Endothelial cell of umbilical vein (primary cell): ENCODE results near the gene PAK5. TPM values are rescaled to one million over a fixed set of nuclear protein-coding genes. Genes with fewer than 3 reads are reported as not detected.

Source experiments
- BruUV-seq: library from RNA; stranded (reverse); fragments of 400-500 nt; replicated peaks from 2 replicates; lab custom pipeline; 2021; lab: Mats Ljungman, UMichigan
- CTCF ChIA-PET: fragments of 300-600, 350-600 bp; sonication (Branson Sonifier 250); formaldehyde crosslinking; loops from one replicate; lab custom pipeline; 2021; ENCODE audit warnings: antibody characterized with exemption, inconsistent platforms; lab: Charles Lee
- POLR2A ChIA-PET: fragments of 300-600, 350-600 bp; sonication (Branson Sonifier 250); formaldehyde crosslinking; loops from one replicate; lab custom pipeline; 2021; ENCODE audit warnings: antibody characterized with exemption, inconsistent platforms; lab: Charles Lee
- DNase-seq: peaks from one replicate; pipeline ENCODE4 v3.0.0-alpha.2; 2011; ENCODE audit warnings: low read depth, low spot score
- FAIRE-seq: peaks from 2 replicates; lab custom pipeline; 2011; peaks lifted over from hg19 to GRCh38; lab: Jason Lieb, UNC
- H2AFZ ChIP-seq: 2 replicates; pipeline ENCODE4 v1.6.0; 2012; ENCODE audit warnings: low read depth, low read length, control low read depth, inconsistent platforms
- H3K27ac ChIP-seq: 2 replicates; pipeline ENCODE4 v1.5.1; 2011; ENCODE audit warnings: low read depth, mild to moderate bottlenecking, control low read depth, low read length, moderate library complexity; ENCODE audit not compliant: insufficient read depth
- H3K27me3 ChIP-seq, 2 experiments: 2 replicates each; pipeline versions ENCODE4 v1.6.0 to v1.6.1; 2011; ENCODE audit warnings: low read length in 2 of 2, mixed read lengths in 1 of 2; ENCODE audit not compliant: control insufficient read depth in 2 of 2, insufficient read depth in 2 of 2
- H3K36me3 ChIP-seq, 2 experiments: 2 replicates in 1 of 2; 3 replicates in 1 of 2; pipeline ENCODE4 v1.5.1; 2011; ENCODE audit warnings: low read length in 2 of 2, mild to moderate bottlenecking in 1 of 2, moderate library complexity in 1 of 2; ENCODE audit not compliant: control insufficient read depth in 2 of 2, insufficient read depth in 2 of 2; ENCODE audit errors: extremely low read depth in 1 of 2
- H3K4me1 ChIP-seq: 3 replicates; pipeline ENCODE4 v1.5.1; 2011; ENCODE audit warnings: mild to moderate bottlenecking, low read length; ENCODE audit not compliant: control insufficient read depth, insufficient read depth; ENCODE audit errors: extremely low read depth
- H3K4me2 ChIP-seq: 2 replicates; pipeline ENCODE4 v1.6.1; 2011; ENCODE audit warnings: low read length, control low read depth, mixed read lengths; ENCODE audit not compliant: insufficient read depth
- H3K4me3 ChIP-seq, 3 experiments: fragments of 200-600 bp in 1 of 3; sonication (generic), shearing (Covaris generic) in 1 of 3; replicated peaks in 1 of 3; 2 replicates each; pipeline ENCODE4 v1.5.1; 2011 to 2016; ENCODE audit warnings: control low read depth in 3 of 3, low read length in 3 of 3, mild to moderate bottlenecking in 2 of 3, inconsistent platforms in 1 of 3, low read depth in 1 of 3, moderate library complexity in 1 of 3; ENCODE audit not compliant: insufficient read depth in 1 of 3
- H3K79me2 ChIP-seq: 2 replicates; pipeline ENCODE4 v1.6.0; 2012; ENCODE audit warnings: low read length, inconsistent platforms; ENCODE audit not compliant: control insufficient read depth, insufficient read depth
- H3K9ac ChIP-seq: replicated peaks from 2 replicates; pipeline ENCODE3; 2011; ENCODE audit warnings: low read length, control low read depth; ENCODE audit not compliant: insufficient read depth; ENCODE audit errors: extremely low read depth
- H3K9me1 ChIP-seq: replicated peaks from 3 replicates; pipeline ENCODE4 v1.6.0; 2011; ENCODE audit warnings: mild to moderate bottlenecking, low read length; ENCODE audit not compliant: control insufficient read depth, insufficient read depth; ENCODE audit errors: extremely low read depth
- H3K9me3 ChIP-seq: replicated peaks from 2 replicates; pipeline ENCODE4 v1.5.1; 2012; ENCODE audit warnings: low read length, inconsistent platforms; ENCODE audit not compliant: control insufficient read depth, insufficient read depth
- H4K20me1 ChIP-seq: replicated peaks from 2 replicates; pipeline ENCODE3; 2011; ENCODE audit warnings: mild to moderate bottlenecking, low read length; ENCODE audit not compliant: control insufficient read depth, insufficient read depth; ENCODE audit errors: extremely low read depth
- EZH2 ChIP-seq: IDR thresholded peaks from 2 replicates; pipeline ENCODE4 v1.6.1; 2012; ENCODE audit warnings: borderline replicate concordance, low read depth, mild to moderate bottlenecking, moderate library complexity, low read length, inconsistent platforms; ENCODE audit not compliant: severe bottlenecking
- FOS ChIP-seq: IDR thresholded peaks from 2 replicates; pipeline ENCODE4 v1.6.1; 2011; ENCODE audit warnings: mild to moderate bottlenecking, low read length, moderate library complexity, borderline replicate concordance; ENCODE audit not compliant: insufficient read depth
- GATA2 ChIP-seq: IDR thresholded peaks from 2 replicates; pipeline ENCODE4 v1.7.0; 2011; ENCODE audit warnings: low read depth, mild to moderate bottlenecking, moderate library complexity, mixed read lengths, low read length; ENCODE audit not compliant: insufficient read length, insufficient read depth
- JUN ChIP-seq: IDR thresholded peaks from 2 replicates; pipeline ENCODE4 v1.6.1; 2011; ENCODE audit warnings: borderline replicate concordance, low read depth; ENCODE audit not compliant: insufficient read length, insufficient read depth
- MYC ChIP-seq: IDR thresholded peaks from one replicate; pipeline ENCODE4 v1.6.1; 2011; ENCODE audit warnings: mild to moderate bottlenecking, low read depth, low read length
- POLR2A ChIP-seq: IDR thresholded peaks from 2 replicates; pipeline ENCODE4 v1.6.1; 2012; ENCODE audit warnings: low read depth, mild to moderate bottlenecking, control low read depth, low read length
- POLR2AphosphoS5 ChIP-seq: IDR thresholded peaks from 2 replicates; pipeline ENCODE4 v1.6.1; 2012; ENCODE audit warnings: low read depth, mild to moderate bottlenecking, control low read depth, low read length, moderate library complexity; ENCODE audit not compliant: insufficient read depth
- dilution Hi-C: fragments of 300-500 bp; cut with MboI; formaldehyde crosslinking; loops from one replicate; pipeline ENCODE4 v1.15.0; 2019; ENCODE audit warnings: low sequenced_read_pairs; ENCODE audit not compliant: extremely low pct_ligation_motif_present
- intact Hi-C: fragments of 100-400 bp; cut with micrococcal nuclease; formaldehyde crosslinking; loops from one replicate; pipeline ENCODE4 v1.10.0; 2022
- polyA plus RNA-seq, 4 experiments: library from polyadenylated mRNA; depleted of rRNA in 3 of 4; stranded (reverse) in 3 of 4; unstranded in 1 of 4; fragments of >200 nt; gene quantifications; 2 replicates each; pipeline versions ENCODE4 v1.2.1 to v1.2.3, GENCODE V29; 2011 to 2012; ENCODE audit warnings: missing spikeins in 1 of 4
- total RNA-seq: library from RNA; stranded (reverse); gene quantifications from 2 replicates; pipeline ENCODE4 v1.2.3, GENCODE V29; 2021
- TF ChIP-seq, protein P1 (sequence below): IDR thresholded peaks from 2 replicates; pipeline ENCODE4 v1.6.1; 2011; ENCODE audit not compliant: insufficient read depth, insufficient read length
- TF ChIP-seq, protein P2 (sequence below), 2 donors: IDR thresholded peaks; 1 replicate in 1 of 2; 2 replicates in 1 of 2; pipeline ENCODE4 v1.5.1; 2011; ENCODE audit warnings: low read length in 2 of 2, mild to moderate bottlenecking in 2 of 2, moderate library complexity in 2 of 2, control low read depth in 1 of 2, inconsistent platforms in 1 of 2, low read depth in 1 of 2; ENCODE audit not compliant: insufficient read depth in 1 of 2; ENCODE audit errors: extremely low read depth in 1 of 2

Gene PAK5
- total and polyA plus RNA-seq, 2 donors (not counting 3 experiments of a cell fraction or from before 2014, with no cell fraction given), result not detected

DNA sequence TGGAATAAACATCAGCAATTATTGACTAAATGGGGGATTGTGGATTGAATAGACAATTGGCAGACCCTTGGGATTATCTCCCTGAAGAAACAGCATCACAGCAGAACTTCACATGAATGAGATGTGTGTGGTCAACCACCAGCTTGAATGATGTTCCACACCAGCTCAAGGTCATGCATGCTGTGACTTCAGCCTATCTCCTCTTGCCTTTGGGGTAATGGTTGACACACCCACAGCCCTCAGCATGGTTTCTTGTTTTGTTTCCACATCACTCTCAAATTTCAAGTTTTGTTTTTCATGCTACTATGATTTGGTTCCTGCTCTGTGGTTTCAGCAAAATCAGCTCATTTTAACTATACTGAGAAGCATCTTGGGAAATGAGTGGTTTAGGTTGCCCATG lies 94.3 kb downstream of the PAK5 start:
- FAIRE-seq (no peak), DNase-seq (no peak)
- intact Hi-C loops (no loop called here), dilution Hi-C loops (no loop called here)
- no peak overlapping the region for H3K4me3 ChIP-seq
- no peaks in the 10 kb centered on the region for H4K20me1 ChIP-seq
- no peaks in the 10 kb centered on the region for H3K27me3 ChIP-seq
- H3K4me1 ChIP-seq, result no peaks in the 10 kb centered on the region
- H3K36me3 ChIP-seq, result no peaks in the 10 kb centered on the region
- no peak overlapping the region for H3K9ac ChIP-seq
- ChIA-PET POLR2A (no interaction called here), CTCF (no interaction called here)
- H2AFZ ChIP-seq, result no peak overlapping the region
- H3K4me2 ChIP-seq, result no peak overlapping the region
- H3K9me3 ChIP-seq, result no peaks in the 10 kb centered on the region
- no TSS peak for BruUV-seq
- TF ChIP-seq POLR2A, result no peak
- TF ChIP-seq GATA2, result no peak
- TF ChIP-seq POLR2AphosphoS5, result no peak
- TF ChIP-seq, protein P1, sequence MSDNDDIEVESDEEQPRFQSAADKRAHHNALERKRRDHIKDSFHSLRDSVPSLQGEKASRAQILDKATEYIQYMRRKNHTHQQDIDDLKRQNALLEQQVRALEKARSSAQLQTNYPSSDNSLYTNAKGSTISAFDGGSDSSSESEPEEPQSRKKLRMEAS, result no peak
- TF ChIP-seq, protein P2, sequence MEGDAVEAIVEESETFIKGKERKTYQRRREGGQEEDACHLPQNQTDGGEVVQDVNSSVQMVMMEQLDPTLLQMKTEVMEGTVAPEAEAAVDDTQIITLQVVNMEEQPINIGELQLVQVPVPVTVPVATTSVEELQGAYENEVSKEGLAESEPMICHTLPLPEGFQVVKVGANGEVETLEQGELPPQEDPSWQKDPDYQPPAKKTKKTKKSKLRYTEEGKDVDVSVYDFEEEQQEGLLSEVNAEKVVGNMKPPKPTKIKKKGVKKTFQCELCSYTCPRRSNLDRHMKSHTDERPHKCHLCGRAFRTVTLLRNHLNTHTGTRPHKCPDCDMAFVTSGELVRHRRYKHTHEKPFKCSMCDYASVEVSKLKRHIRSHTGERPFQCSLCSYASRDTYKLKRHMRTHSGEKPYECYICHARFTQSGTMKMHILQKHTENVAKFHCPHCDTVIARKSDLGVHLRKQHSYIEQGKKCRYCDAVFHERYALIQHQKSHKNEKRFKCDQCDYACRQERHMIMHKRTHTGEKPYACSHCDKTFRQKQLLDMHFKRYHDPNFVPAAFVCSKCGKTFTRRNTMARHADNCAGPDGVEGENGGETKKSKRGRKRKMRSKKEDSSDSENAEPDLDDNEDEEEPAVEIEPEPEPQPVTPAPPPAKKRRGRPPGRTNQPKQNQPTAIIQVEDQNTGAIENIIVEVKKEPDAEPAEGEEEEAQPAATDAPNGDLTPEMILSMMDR (IDR thresholded peaks at IDR 0.05; ENCODE audit: extremely low read depth in 1 of 2, insufficient read depth in 1 of 2, low read depth in 1 of 2, low read length in 2 of 2), result no peak
- TF ChIP-seq EZH2, result no peak
- TF ChIP-seq FOS, result no peak
- TF ChIP-seq MYC, result no peak
- no peak for TF ChIP-seq JUN
- no peaks in the 10 kb centered on the region for H3K79me2 ChIP-seq
- H3K9me1 ChIP-seq, result no peaks in the 10 kb centered on the region
- H3K27ac ChIP-seq, result no peak overlapping the region
